Neural progenitor cell (in vitro differentiated cells): ENCODE measurements around the gene NEDD9. TPM values are rescaled to one million over a fixed set of nuclear protein-coding genes. Genes with fewer than 3 reads are reported as not detected.

Experiments
- DNase-seq: peaks from one replicate; pipeline ENCODE4 v3.0.0-alpha.2; 2016; ENCODE audit warnings: low spot score
- H2AFZ ChIP-seq: fragments of 200-600 bp; sonication (generic); replicated peaks from 2 replicates; pipeline ENCODE4 v1.6.1; 2016; ENCODE audit warnings: antibody characterized with exemption
- H3F3A ChIP-seq: fragments of 200-600 bp; sonication (generic); 2 replicates; pipeline ENCODE4 v1.6.1; 2016; ENCODE audit warnings: antibody characterized with exemption, low read depth
- H3K27ac ChIP-seq: fragments of 200-600 bp; sonication (generic); 2 replicates; pipeline ENCODE4 v1.5.1; 2016; ENCODE audit warnings: mild to moderate bottlenecking
- H3K27me3 ChIP-seq: fragments of 200-600 bp; sonication (generic); 2 replicates; pipeline ENCODE4 v1.6.1; 2016; ENCODE audit warnings: mild to moderate bottlenecking, moderate library complexity
- H3K36me3 ChIP-seq: fragments of 200-600 bp; sonication (generic); 2 replicates; pipeline ENCODE4 v1.5.1; 2016
- H3K4me1 ChIP-seq: fragments of 200-600 bp; sonication (generic); 2 replicates; pipeline ENCODE4 v1.6.1; 2016; ENCODE audit warnings: mixed run types
- H3K4me2 ChIP-seq: fragments of 200-600 bp; sonication (generic); 2 replicates; pipeline ENCODE4 v1.6.1; 2016
- H3K4me3 ChIP-seq: fragments of 200-600 bp; sonication (generic); 2 replicates; pipeline ENCODE4 v1.5.1; 2016
- H3K79me2 ChIP-seq: fragments of 200-600 bp; sonication (generic); 2 replicates; pipeline ENCODE4 v1.6.1; 2016; ENCODE audit warnings: low read depth
- H3K9ac ChIP-seq: fragments of 200-600 bp; sonication (generic); 2 replicates; pipeline ENCODE4 v1.6.1; 2016
- H3K9me3 ChIP-seq: fragments of 200-600 bp; sonication (generic); 2 replicates; pipeline ENCODE4 v1.5.1; 2016; ENCODE audit warnings: low read depth
- H4K20me1 ChIP-seq: fragments of 200-600 bp; sonication (generic); 2 replicates; pipeline ENCODE4 v1.6.1; 2016; ENCODE audit warnings: low read depth
- H3K27ac Mint-ChIP-seq: 3 replicates; pipeline ENCODE4 v1.8.0; 2021; ENCODE audit warnings: mixed read lengths
- H3K27me3 Mint-ChIP-seq: 2 replicates; pipeline ENCODE4 v1.8.0; 2022; ENCODE audit warnings: low read depth, mild to moderate bottlenecking, inconsistent platforms, moderate library complexity, mixed read lengths; ENCODE audit not compliant: insufficient read depth
- H3K36me3 Mint-ChIP-seq: 3 replicates; pipeline ENCODE4 v1.8.0; 2021; ENCODE audit warnings: mixed read lengths
- H3K4me1 Mint-ChIP-seq: 3 replicates; pipeline ENCODE4 v1.8.0; 2021; ENCODE audit warnings: mixed read lengths
- H3K4me3 Mint-ChIP-seq: 3 replicates; pipeline ENCODE4 v1.8.0; 2021; ENCODE audit warnings: mild to moderate bottlenecking, moderate library complexity, mixed read lengths
- H3K9me3 Mint-ChIP-seq: 3 replicates; pipeline ENCODE4 v1.8.0; 2020; ENCODE audit warnings: mixed read lengths
- EZH2 ChIP-seq: fragments of 200-600 bp; sonication (generic); IDR thresholded peaks from 2 replicates; pipeline ENCODE4 v1.6.1; 2017; ENCODE audit warnings: antibody characterized with exemption, mild to moderate bottlenecking, moderate library complexity
- EZH2phosphoT487 ChIP-seq: fragments of 200-600 bp; sonication (generic); IDR thresholded peaks from 2 replicates; pipeline ENCODE4 v1.6.1; 2017; ENCODE audit warnings: antibody characterized with exemption
- total RNA-seq: library from RNA; depleted of rRNA; stranded (reverse); fragments of >200 nt; gene quantifications from 2 replicates; pipeline ENCODE4 v1.2.3, GENCODE V29; 2015; ENCODE audit warnings: low replicate concordance
- TF ChIP-seq, protein P1 (sequence below): fragments of 200-600 bp; sonication (generic); IDR thresholded peaks from 2 replicates; pipeline ENCODE4 v1.5.1; 2017; ENCODE audit warnings: antibody characterized with exemption, mild to moderate bottlenecking

NEDD9 gene
- total RNA-seq, 1 donor from 2014 or later: 4.9 TPM

GRCh38 chr6:11168091-11168635 is 64.3 kb downstream of the NEDD9 start:
- Mint-ChIP-seq H3K4me3 (no peak overlapping the region), H3K9me3 (peaks cover 7% of the 10 kb centered on the region), H3K27ac (no peak overlapping the region), H3K36me3 (no peaks in the 10 kb centered on the region), H3K27me3 (peaks cover 5% of the 10 kb centered on the region), H3K4me1 (peaks cover 23% of the 10 kb centered on the region)
- Histone ChIP-seq H3K9me3 (no peaks in the 10 kb centered on the region), H3F3A (peaks cover 5% of the 10 kb centered on the region), H3K27me3 (no peaks in the 10 kb centered on the region), H3K4me1 (peaks cover 5% of the 10 kb centered on the region), H3K36me3 (no peaks in the 10 kb centered on the region), H4K20me1 (no peaks in the 10 kb centered on the region), H2AFZ (no peak overlapping the region), H3K9ac (no peak overlapping the region), H3K79me2 (no peaks in the 10 kb centered on the region), H3K27ac (no peak overlapping the region), H3K4me2 (no peak overlapping the region), H3K4me3 (no peak overlapping the region)
- TF ChIP-seq, protein P1, sequence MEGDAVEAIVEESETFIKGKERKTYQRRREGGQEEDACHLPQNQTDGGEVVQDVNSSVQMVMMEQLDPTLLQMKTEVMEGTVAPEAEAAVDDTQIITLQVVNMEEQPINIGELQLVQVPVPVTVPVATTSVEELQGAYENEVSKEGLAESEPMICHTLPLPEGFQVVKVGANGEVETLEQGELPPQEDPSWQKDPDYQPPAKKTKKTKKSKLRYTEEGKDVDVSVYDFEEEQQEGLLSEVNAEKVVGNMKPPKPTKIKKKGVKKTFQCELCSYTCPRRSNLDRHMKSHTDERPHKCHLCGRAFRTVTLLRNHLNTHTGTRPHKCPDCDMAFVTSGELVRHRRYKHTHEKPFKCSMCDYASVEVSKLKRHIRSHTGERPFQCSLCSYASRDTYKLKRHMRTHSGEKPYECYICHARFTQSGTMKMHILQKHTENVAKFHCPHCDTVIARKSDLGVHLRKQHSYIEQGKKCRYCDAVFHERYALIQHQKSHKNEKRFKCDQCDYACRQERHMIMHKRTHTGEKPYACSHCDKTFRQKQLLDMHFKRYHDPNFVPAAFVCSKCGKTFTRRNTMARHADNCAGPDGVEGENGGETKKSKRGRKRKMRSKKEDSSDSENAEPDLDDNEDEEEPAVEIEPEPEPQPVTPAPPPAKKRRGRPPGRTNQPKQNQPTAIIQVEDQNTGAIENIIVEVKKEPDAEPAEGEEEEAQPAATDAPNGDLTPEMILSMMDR: no peak
- TF ChIP-seq EZH2phosphoT487 (no peak), EZH2 (no peak)
- DNase-seq: no peak

- H3K4me1 Mint-ChIP-seq: peaks cover 12% of the 10 kb centered on the region
- H3K4me2 ChIP-seq: no peak overlapping the region
- no peak overlapping the region for H3K9ac ChIP-seq
- DNase-seq: no peak
- H3K9me3 ChIP-seq: no peaks in the 10 kb centered on the region
- no peaks in the 10 kb centered on the region for H3K36me3 Mint-ChIP-seq
- no peaks in the 10 kb centered on the region for H4K20me1 ChIP-seq
- H3F3A ChIP-seq: no peaks in the 10 kb centered on the region
- H3K4me3 ChIP-seq: no peak overlapping the region
- H3K9me3 Mint-ChIP-seq: peaks cover 7% of the 10 kb centered on the region
- no peaks in the 10 kb centered on the region for H3K79me2 ChIP-seq
- TF ChIP-seq, protein P1: no peak
- TF ChIP-seq EZH2 (no peak), EZH2phosphoT487 (no peak)
- no peak overlapping the region for H3K4me3 Mint-ChIP-seq
- no peak overlapping the region for H3K27ac ChIP-seq
- H2AFZ ChIP-seq: no peak overlapping the region
- H3K27me3 Mint-ChIP-seq: peaks cover 5% of the 10 kb centered on the region
- no peak overlapping the region for H3K27ac Mint-ChIP-seq
- H3K36me3 ChIP-seq: no peaks in the 10 kb centered on the region
- H3K27me3 ChIP-seq: no peaks in the 10 kb centered on the region
- H3K4me1 ChIP-seq: no peaks in the 10 kb centered on the region
Measured at GRCh38 chr6:11166948-11167347, 65.5 kb downstream of the NEDD9 start.

GRCh38 chr6:11164717-11165646 is 67.5 kb downstream of the NEDD9 start:
- H3K36me3 ChIP-seq: no peaks in the 10 kb centered on the region

More at GRCh38 chr6:11164717-11165646, 67.5 kb downstream of the NEDD9 start:
- H2AFZ ChIP-seq: no peak overlapping the region
- H3K27me3 ChIP-seq: no peaks in the 10 kb centered on the region
- no peaks in the 10 kb centered on the region for H3K79me2 ChIP-seq
- no peaks in the 10 kb centered on the region for H3K36me3 Mint-ChIP-seq
- peak overlapping the region; percentile 64 for H3K27ac Mint-ChIP-seq
- H4K20me1 ChIP-seq: no peaks in the 10 kb centered on the region
- H3K27ac ChIP-seq: no peak overlapping the region
- no peaks in the 10 kb centered on the region for H3F3A ChIP-seq
- no peak overlapping the region for H3K4me3 Mint-ChIP-seq
- no peaks in the 10 kb centered on the region for H3K9me3 ChIP-seq
- peaks cover 2% of the 10 kb centered on the region for H3K27me3 Mint-ChIP-seq
- H3K4me2 ChIP-seq: no peak overlapping the region
- peaks cover 22% of the 10 kb centered on the region for H3K4me1 Mint-ChIP-seq
- H3K9me3 Mint-ChIP-seq: peaks cover under 1% of the 10 kb centered on the region
- peaks cover 18% of the 10 kb centered on the region for H3K4me1 ChIP-seq
- TF ChIP-seq, protein P1: no peak
- TF ChIP-seq EZH2: no peak
- TF ChIP-seq EZH2phosphoT487: no peak
- DNase-seq: no peak
- H3K4me3 ChIP-seq: no peak overlapping the region
- no peak overlapping the region for H3K9ac ChIP-seq
